ENCODE results near the gene MYH11.
"Not testable (repeated sequence)": the region's sequence is repeated elsewhere in the genome, so short reads cannot be mapped to it uniquely, and the experiment has no call there.

The MYH11 gene

GRCh38 chr16:15810411-15810810 is 46.4 kb downstream of the MYH11 start:
- Mint-ChIP-seq H3K27me3 (ENCODE audit: low read depth) (peaks cover 17% of the 10 kb centered on the region), H3K36me3 (ENCODE audit: low read depth) (no peaks in the 10 kb centered on the region), H3K9me3 (peaks cover 11% of the 10 kb centered on the region), H3K4me3 (no peak overlapping the region), H3K4me1 (peaks cover 40% of the 10 kb centered on the region), H3K27ac (peak overlapping the region in 2 of 3 experiments; percentile 63 to 65)
- no peak for TF ChIP-seq CTCF (IDR thresholded peaks at IDR 0.05; ENCODE audit: unreplicated experiment in 3 of 3)

- H3K9me3 Mint-ChIP-seq; H3K4me3 Mint-ChIP-seq; H3K36me3 Mint-ChIP-seq (ENCODE audit: low read depth): not testable (repeated sequence)
- Mint-ChIP-seq H3K27me3 (ENCODE audit: low read depth) (peaks cover 17% of the 10 kb centered on the region), H3K4me1 (peaks cover 47% of the 10 kb centered on the region), H3K27ac (peak overlapping the region in 2 of 3 experiments; percentile 53 to 69)
Observed at GRCh38 chr16:15809297-15809696, 47.5 kb downstream of the MYH11 start.

- Mint-ChIP-seq H3K36me3 (ENCODE audit: low read depth) (no peaks in the 10 kb centered on the region), H3K4me1 (peaks cover 57% of the 10 kb centered on the region), H3K27ac (peak overlapping the region in 2 of 3 experiments; percentile 53 to 60), H3K27me3 (ENCODE audit: low read depth) (peaks cover 17% of the 10 kb centered on the region), H3K4me3 (no peak overlapping the region), H3K9me3 (peaks cover 6% of the 10 kb centered on the region)
- TF ChIP-seq CTCF (IDR thresholded peaks at IDR 0.05; ENCODE audit: unreplicated experiment in 3 of 3) = no peak
Observed at GRCh38 chr16:15808071-15808470, 48.8 kb downstream of the MYH11 start.

- no peaks in the 10 kb centered on the region for H3K36me3 Mint-ChIP-seq (ENCODE audit: low read depth)
- H3K27me3 Mint-ChIP-seq (ENCODE audit: low read depth) = peaks cover 16% of the 10 kb centered on the region
- H3K4me1 Mint-ChIP-seq = peaks cover 57% of the 10 kb centered on the region
- H3K27ac Mint-ChIP-seq = peak overlapping the region in 2 of 3 experiments; percentile 53 to 60
- H3K9me3 Mint-ChIP-seq = peaks cover 6% of the 10 kb centered on the region
- no peak overlapping the region for H3K4me3 Mint-ChIP-seq
- TF ChIP-seq CTCF (IDR thresholded peaks at IDR 0.05; ENCODE audit: unreplicated experiment in 3 of 3) = no peak
Observed at GRCh38 chr16:15807603-15808009, 49.2 kb downstream of the MYH11 start.

- Mint-ChIP-seq H3K4me1 (peaks cover 30% of the 10 kb centered on the region), H3K36me3 (ENCODE audit: low read depth) (no peaks in the 10 kb centered on the region), H3K27ac (peak overlapping the region; percentile 66 to 86 (median 81)), H3K27me3 (ENCODE audit: low read depth) (peaks cover 9% of the 10 kb centered on the region), H3K4me3 (no peak overlapping the region), H3K9me3 (peaks cover 3% of the 10 kb centered on the region)
- no peak for TF ChIP-seq CTCF (IDR thresholded peaks at IDR 0.05; ENCODE audit: unreplicated experiment in 3 of 3)
Observed at GRCh38 chr16:15803618-15804017, 53.2 kb downstream of the MYH11 start.

GRCh38 chr16:15799851-15800495 is 56.9 kb downstream of the MYH11 start:
- Mint-ChIP-seq H3K4me1 (peaks cover 16% of the 10 kb centered on the region), H3K9me3 (peaks cover 15% of the 10 kb centered on the region), H3K27ac (no peak overlapping the region), H3K27me3 (ENCODE audit: low read depth) (peaks cover 5% of the 10 kb centered on the region), H3K4me3 (no peak overlapping the region), H3K36me3 (ENCODE audit: low read depth) (no peaks in the 10 kb centered on the region)
- TF ChIP-seq CTCF (IDR thresholded peaks at IDR 0.05; ENCODE audit: unreplicated experiment in 3 of 3) = no peak
